Thyroid gland (tissue), 4 donors: ENCODE measurements around the gene HAPLN1.

Experiments used
- CTCF ChIP-seq, 6 experiments: fragments of 200-600 bp in 3 of 6; fragments of 450-650 bp in 3 of 6; sonication (generic) in 3 of 6; IDR thresholded peaks; one replicate each; pipeline ENCODE4 v1.5.1; 2016 to 2019; ENCODE audit warnings: antibody characterized with exemption in 6 of 6, mild to moderate bottlenecking in 2 of 6, inconsistent platforms in 1 of 6, moderate library complexity in 1 of 6
- POLR2A ChIP-seq, 2 donors: fragments of 450-650 bp; IDR thresholded peaks; one replicate each; pipeline ENCODE4 v1.6.1; 2017; ENCODE audit warnings: antibody characterized with exemption in 2 of 2, mild to moderate bottlenecking in 2 of 2, moderate library complexity in 1 of 2

- TF ChIP-seq CTCF (IDR thresholded peaks at IDR 0.05) (no peak), POLR2A (IDR thresholded peaks at IDR 0.05) (no peak)
These were observed 5.2 kb downstream of the HAPLN1 start for GRCh38 chr5:83715236-83716065.
